ENCODE measurements around the gene UBL4A.

DNA sequence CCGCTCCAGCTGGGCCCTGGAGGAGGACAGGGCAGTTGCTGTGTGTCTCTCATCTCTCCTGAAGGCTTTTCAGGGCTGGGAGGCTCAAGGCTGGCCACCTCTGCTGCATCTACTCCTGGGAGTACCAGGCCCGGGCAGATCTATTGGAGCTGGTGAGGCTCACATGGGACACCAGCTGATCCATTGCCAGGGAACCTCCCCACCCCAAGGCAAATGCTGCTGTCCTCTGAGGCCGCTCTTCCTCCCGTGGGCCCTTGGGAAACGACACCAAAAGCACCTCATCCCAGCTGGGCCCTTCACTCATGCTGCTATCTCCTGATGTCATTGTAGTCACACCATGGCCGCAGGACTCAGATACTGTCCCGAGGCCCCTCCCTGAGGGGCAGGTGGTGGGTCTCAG, 3.6 kb downstream of the UBL4A start:
- TF ChIP-seq, protein P1, sequence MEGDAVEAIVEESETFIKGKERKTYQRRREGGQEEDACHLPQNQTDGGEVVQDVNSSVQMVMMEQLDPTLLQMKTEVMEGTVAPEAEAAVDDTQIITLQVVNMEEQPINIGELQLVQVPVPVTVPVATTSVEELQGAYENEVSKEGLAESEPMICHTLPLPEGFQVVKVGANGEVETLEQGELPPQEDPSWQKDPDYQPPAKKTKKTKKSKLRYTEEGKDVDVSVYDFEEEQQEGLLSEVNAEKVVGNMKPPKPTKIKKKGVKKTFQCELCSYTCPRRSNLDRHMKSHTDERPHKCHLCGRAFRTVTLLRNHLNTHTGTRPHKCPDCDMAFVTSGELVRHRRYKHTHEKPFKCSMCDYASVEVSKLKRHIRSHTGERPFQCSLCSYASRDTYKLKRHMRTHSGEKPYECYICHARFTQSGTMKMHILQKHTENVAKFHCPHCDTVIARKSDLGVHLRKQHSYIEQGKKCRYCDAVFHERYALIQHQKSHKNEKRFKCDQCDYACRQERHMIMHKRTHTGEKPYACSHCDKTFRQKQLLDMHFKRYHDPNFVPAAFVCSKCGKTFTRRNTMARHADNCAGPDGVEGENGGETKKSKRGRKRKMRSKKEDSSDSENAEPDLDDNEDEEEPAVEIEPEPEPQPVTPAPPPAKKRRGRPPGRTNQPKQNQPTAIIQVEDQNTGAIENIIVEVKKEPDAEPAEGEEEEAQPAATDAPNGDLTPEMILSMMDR (IDR thresholded peaks at IDR 0.05) = no peak
- no peak for TF ChIP-seq POLR2A (IDR thresholded peaks at IDR 0.05)

Data from thyroid gland (tissue), 4 donors.